GM18505 (cell line): ENCODE results near the gene CFAP91.

ENCODE experiments used
- ATAC-seq: cut with Tn5 transposase; IDR thresholded peaks from one replicate; pipeline ENCODE4 v1.9.1; 2021; ENCODE audit not compliant: unreplicated experiment
- POLR2A ChIP-seq: IDR thresholded peaks from 4 replicates; pipeline ENCODE4 v1.6.1; 2011; ENCODE audit warnings: borderline replicate concordance; ENCODE audit not compliant: insufficient read depth, insufficient read length; ENCODE audit errors: extremely low read depth

Gene CFAP91

DNA sequence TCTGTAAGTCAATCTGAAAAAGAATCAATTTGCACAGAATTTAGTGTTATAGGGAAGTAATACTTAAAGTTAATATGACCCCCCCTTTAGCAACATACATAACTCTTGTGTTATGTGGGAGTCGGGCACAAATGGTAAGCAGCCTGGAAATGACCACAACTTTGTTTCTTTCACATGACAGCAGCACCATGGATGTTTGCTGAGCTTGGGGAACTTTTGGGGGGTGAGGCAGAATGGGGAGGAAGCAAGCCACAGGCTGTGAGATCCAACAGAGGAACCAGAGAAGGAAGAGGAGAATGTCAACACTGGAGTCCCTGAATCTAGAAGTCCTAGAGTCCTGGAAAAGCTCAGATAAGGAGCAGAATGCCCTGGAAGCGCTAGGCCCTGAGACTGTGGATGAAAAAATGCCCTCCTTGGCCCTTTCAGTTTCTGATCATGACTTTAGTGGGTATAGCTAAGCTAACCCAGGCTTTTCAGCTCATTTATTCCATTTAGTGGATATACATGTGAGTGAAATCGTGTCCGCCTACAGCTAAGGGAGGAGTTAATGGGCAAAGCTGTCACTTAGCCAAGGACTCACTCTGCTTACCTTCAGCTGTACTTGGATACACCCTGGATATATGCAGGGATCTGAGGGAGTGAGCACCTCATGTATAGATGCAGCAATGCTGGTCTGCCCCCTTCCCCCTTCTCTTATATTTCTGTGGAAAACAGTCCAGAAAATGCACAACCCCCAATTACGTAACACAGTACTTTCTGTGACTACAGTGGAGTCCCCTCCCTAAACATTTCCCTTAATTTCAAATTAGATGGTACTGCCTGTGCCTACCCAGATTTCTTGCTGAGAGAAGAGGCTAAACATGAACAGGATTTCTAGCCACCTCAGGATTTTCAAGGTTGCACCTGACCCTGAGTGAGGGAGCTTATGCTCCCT, 39.1 kb downstream of the CFAP91 start:
- TF ChIP-seq POLR2A, result no peak

DNA sequence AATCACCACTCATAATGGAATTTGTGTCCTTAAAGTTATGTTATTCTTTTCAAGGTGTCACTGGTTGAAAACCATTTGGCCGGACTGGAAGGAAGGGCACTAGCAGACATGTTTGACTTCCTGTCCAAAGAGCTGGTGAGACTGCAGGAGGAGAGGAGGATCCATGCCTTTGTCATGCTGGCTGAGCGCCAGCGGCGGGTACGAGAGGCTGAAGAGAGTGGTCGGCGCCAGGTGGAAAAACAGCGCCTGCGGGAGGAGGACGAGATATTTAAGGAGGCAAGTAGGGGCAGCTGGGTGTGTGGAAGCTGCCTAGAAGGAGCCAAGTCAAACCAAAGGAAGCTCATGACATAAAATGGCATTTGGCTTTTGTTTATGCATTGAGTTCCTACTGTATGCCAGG, 41.1 kb downstream of the CFAP91 start:
- no peak for TF ChIP-seq POLR2A
- no peak for ATAC-seq

More for the DNA sequence above, 39.1 kb downstream of the CFAP91 start:
- ATAC-seq, result no peak

DNA sequence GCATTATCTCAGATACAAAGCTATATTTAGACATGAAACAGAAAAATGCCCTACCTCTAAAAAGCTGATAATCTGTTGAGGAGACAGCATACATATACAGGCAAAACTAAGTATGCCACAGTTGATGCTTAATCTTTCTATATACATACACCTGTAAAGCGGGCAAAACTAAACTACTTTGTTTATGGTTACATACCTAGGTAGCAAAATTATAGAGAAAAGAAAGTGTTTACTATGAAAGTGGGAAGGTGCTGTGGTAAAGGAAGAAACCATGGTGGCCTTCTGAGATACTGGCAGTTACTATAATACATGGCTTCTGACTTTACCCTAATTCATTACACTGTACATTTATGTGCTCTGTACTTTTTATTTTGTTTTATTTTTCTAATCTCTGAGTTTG, 43.1 kb downstream of the CFAP91 start:
- no peak for ATAC-seq
- no peak for TF ChIP-seq POLR2A

DNA sequence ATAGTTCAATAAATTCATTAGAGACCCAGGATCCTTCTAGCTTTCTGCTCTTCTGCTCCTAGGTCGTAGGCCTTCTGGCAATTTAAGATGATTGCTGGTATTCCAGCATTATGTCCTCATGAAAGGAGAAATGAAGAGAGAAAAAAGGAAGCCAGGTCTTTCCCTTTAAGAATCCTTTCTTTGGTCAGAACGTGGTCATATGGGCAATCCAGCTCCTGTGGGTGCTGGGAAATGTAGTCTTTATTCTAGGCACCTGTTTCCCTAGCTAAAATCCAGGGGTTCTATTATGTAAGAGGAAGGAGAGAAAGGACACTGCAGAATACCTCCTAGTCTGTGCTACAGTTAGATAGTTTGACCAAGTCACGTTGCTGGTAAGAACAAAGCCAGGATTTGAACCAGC, 43.6 kb downstream of the CFAP91 start:
- ATAC-seq, result no peak
- no peak for TF ChIP-seq POLR2A

DNA sequence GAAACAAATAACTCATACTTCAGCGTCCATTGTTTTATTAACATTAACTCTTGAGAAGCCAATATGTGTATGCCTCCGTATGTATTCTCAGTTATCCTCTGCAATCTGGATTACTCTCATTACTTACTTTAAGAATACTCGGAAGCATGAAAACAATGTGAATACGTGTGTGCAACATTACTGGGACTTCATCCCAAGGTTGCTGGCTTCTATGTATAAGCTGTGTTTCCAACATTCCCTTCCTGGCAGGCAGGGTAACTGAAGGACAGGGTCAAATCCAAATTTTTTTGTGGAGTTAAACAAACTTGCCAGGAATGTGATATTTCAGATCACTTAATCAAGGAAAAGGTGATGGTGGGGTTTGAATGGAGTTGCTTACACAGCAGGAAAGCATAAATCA, 44.5 kb downstream of the CFAP91 start:
- TF ChIP-seq POLR2A, result no peak
- no peak for ATAC-seq

DNA sequence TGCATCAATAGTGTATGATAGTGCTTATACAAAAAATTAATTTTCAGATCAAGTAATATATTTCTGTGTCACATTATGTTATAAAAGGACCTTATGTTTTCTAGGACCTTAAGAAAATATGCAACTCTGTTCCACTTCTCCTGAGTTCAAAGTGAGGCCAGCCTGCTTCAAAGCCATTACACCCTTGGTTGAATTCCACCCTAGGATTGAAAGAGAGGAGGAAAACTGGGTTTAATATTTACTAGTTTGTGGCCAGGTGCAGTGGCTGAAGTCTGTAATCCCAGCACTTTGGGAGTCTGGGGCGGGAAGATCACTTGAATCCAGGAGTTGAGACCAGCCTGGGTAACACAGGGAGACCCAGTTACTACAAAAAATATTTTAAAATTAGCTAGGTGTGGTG, 46.2 kb downstream of the CFAP91 start:
- TF ChIP-seq POLR2A, result no peak
- no peak for ATAC-seq

DNA sequence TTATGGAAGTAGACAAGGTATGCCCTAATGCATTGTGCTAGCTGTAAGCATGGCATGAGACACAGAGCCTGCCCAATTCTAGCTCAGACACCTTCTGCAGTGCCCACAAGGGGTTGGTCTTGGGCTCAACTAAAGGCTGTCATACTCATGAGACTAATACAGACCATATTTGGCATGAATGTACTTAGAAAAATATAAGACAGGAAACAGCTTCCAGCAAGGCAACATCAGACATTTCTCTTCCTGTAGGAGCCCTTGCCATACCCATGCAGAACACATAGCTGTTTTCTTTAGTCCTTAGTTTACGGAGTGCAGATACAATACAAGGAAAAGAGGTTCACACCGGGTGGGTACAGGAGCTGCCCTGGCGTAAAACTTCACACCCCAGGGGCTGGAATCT, 48.6 kb downstream of the CFAP91 start:
- TF ChIP-seq POLR2A, result no peak
- ATAC-seq, result no peak
